Measurements from ENCODE around the gene CCND1.
A peak's percentile ranks its signal among the peaks of the same experiment; 100 is the strongest.

The CCND1 gene

GRCh38 chr11:69657911-69658625 lies 17.1 kb downstream of the CCND1 start:
- no peak overlapping the region for H3K4me3 ChIP-seq (ENCODE audit: low read depth, low read length)
- H3K27me3 ChIP-seq (ENCODE audit: control insufficient read depth, insufficient read depth, low read length), result no peaks in the 10 kb centered on the region
- peak overlapping the region; percentile 26 for H3K9ac ChIP-seq (ENCODE audit: low read depth, low read length)
- no peaks in the 10 kb centered on the region for H3K9me3 ChIP-seq (ENCODE audit: control insufficient read depth, insufficient read depth, low read length)
- peaks cover 5% of the 10 kb centered on the region for H3K4me1 ChIP-seq (ENCODE audit: control insufficient read depth, insufficient read depth, low read length)
- peaks cover 3% of the 10 kb centered on the region for H3K36me3 ChIP-seq (ENCODE audit: control insufficient read depth, insufficient read depth, low read length)

- H3K9ac ChIP-seq (ENCODE audit: low read depth, low read length), result no peak overlapping the region
These were observed 17.9 kb downstream of the CCND1 start for GRCh38 chr11:69658626-69659450.

GRCh38 chr11:69659591-69659990 lies 18.6 kb downstream of the CCND1 start:
- Histone ChIP-seq H3K9me3 (ENCODE audit: control insufficient read depth, insufficient read depth, low read length) (no peaks in the 10 kb centered on the region), H3K4me1 (ENCODE audit: control insufficient read depth, insufficient read depth, low read length) (peaks cover 5% of the 10 kb centered on the region), H3K9ac (ENCODE audit: low read depth, low read length) (no peak overlapping the region), H3K4me3 (ENCODE audit: low read depth, low read length) (no peak overlapping the region), H3K27me3 (ENCODE audit: control insufficient read depth, insufficient read depth, low read length) (no peaks in the 10 kb centered on the region), H3K36me3 (ENCODE audit: control insufficient read depth, insufficient read depth, low read length) (no peaks in the 10 kb centered on the region)

More at GRCh38 chr11:69658626-69659450, 17.9 kb downstream of the CCND1 start:
- no peak overlapping the region for H3K4me3 ChIP-seq (ENCODE audit: low read depth, low read length)
- no peaks in the 10 kb centered on the region for H3K27me3 ChIP-seq (ENCODE audit: control insufficient read depth, insufficient read depth, low read length)
- H3K36me3 ChIP-seq (ENCODE audit: control insufficient read depth, insufficient read depth, low read length), result peaks cover 1% of the 10 kb centered on the region
- peaks cover 5% of the 10 kb centered on the region for H3K4me1 ChIP-seq (ENCODE audit: control insufficient read depth, insufficient read depth, low read length)
- H3K9me3 ChIP-seq (ENCODE audit: control insufficient read depth, insufficient read depth, low read length), result no peaks in the 10 kb centered on the region

GRCh38 chr11:69660001-69660500 lies 19.1 kb downstream of the CCND1 start:
- Histone ChIP-seq H3K27me3 (ENCODE audit: control insufficient read depth, insufficient read depth, low read length) (no peaks in the 10 kb centered on the region), H3K4me3 (ENCODE audit: low read depth, low read length) (no peak overlapping the region), H3K9ac (ENCODE audit: low read depth, low read length) (no peak overlapping the region), H3K9me3 (ENCODE audit: control insufficient read depth, insufficient read depth, low read length) (no peaks in the 10 kb centered on the region), H3K36me3 (ENCODE audit: control insufficient read depth, insufficient read depth, low read length) (no peaks in the 10 kb centered on the region), H3K4me1 (ENCODE audit: control insufficient read depth, insufficient read depth, low read length) (peaks cover 5% of the 10 kb centered on the region)

- Histone ChIP-seq H3K9ac (ENCODE audit: low read depth, low read length) (no peak overlapping the region), H3K4me3 (ENCODE audit: low read depth, low read length) (no peak overlapping the region), H3K36me3 (ENCODE audit: control insufficient read depth, insufficient read depth, low read length) (peaks cover 2% of the 10 kb centered on the region), H3K27me3 (ENCODE audit: control insufficient read depth, insufficient read depth, low read length) (no peaks in the 10 kb centered on the region), H3K4me1 (ENCODE audit: control insufficient read depth, insufficient read depth, low read length) (peaks cover 5% of the 10 kb centered on the region), H3K9me3 (ENCODE audit: control insufficient read depth, insufficient read depth, low read length) (no peaks in the 10 kb centered on the region)
These were observed 20.4 kb downstream of the CCND1 start for GRCh38 chr11:69661413-69661715.

- H3K9ac ChIP-seq (ENCODE audit: low read depth, low read length), result no peak overlapping the region
- H3K4me1 ChIP-seq (ENCODE audit: control insufficient read depth, insufficient read depth, low read length), result peaks cover 5% of the 10 kb centered on the region
- H3K9me3 ChIP-seq (ENCODE audit: control insufficient read depth, insufficient read depth, low read length), result no peaks in the 10 kb centered on the region
- H3K4me3 ChIP-seq (ENCODE audit: low read depth, low read length), result no peak overlapping the region
- H3K27me3 ChIP-seq (ENCODE audit: control insufficient read depth, insufficient read depth, low read length), result no peaks in the 10 kb centered on the region
- H3K36me3 ChIP-seq (ENCODE audit: control insufficient read depth, insufficient read depth, low read length), result peaks cover 2% of the 10 kb centered on the region
These were observed 21.2 kb downstream of the CCND1 start for GRCh38 chr11:69662021-69662698.

- H3K27me3 ChIP-seq (ENCODE audit: control insufficient read depth, insufficient read depth, low read length), result no peaks in the 10 kb centered on the region
- H3K9ac ChIP-seq (ENCODE audit: low read depth, low read length), result no peak overlapping the region
- H3K4me1 ChIP-seq (ENCODE audit: control insufficient read depth, insufficient read depth, low read length), result peaks cover 5% of the 10 kb centered on the region
- H3K36me3 ChIP-seq (ENCODE audit: control insufficient read depth, insufficient read depth, low read length), result peaks cover 2% of the 10 kb centered on the region
- no peaks in the 10 kb centered on the region for H3K9me3 ChIP-seq (ENCODE audit: control insufficient read depth, insufficient read depth, low read length)
- H3K4me3 ChIP-seq (ENCODE audit: low read depth, low read length), result no peak overlapping the region
These were observed 21.9 kb downstream of the CCND1 start for GRCh38 chr11:69662806-69663205.

GRCh38 chr11:69663326-69663725 lies 22.4 kb downstream of the CCND1 start:
- no peaks in the 10 kb centered on the region for H3K27me3 ChIP-seq (ENCODE audit: control insufficient read depth, insufficient read depth, low read length)
- H3K4me1 ChIP-seq (ENCODE audit: control insufficient read depth, insufficient read depth, low read length), result peaks cover 3% of the 10 kb centered on the region
- H3K36me3 ChIP-seq (ENCODE audit: control insufficient read depth, insufficient read depth, low read length), result peaks cover 2% of the 10 kb centered on the region

GRCh38 chr11:69664103-69664775 lies 23.3 kb downstream of the CCND1 start:
- Histone ChIP-seq H3K9me3 (ENCODE audit: control insufficient read depth, insufficient read depth, low read length) (no peaks in the 10 kb centered on the region), H3K36me3 (ENCODE audit: control insufficient read depth, insufficient read depth, low read length) (peaks cover 2% of the 10 kb centered on the region), H3K4me3 (ENCODE audit: low read depth, low read length) (no peak overlapping the region), H3K27me3 (ENCODE audit: control insufficient read depth, insufficient read depth, low read length) (no peaks in the 10 kb centered on the region), H3K4me1 (ENCODE audit: control insufficient read depth, insufficient read depth, low read length) (no peaks in the 10 kb centered on the region), H3K9ac (ENCODE audit: low read depth, low read length) (no peak overlapping the region)

More at GRCh38 chr11:69663326-69663725, 22.4 kb downstream of the CCND1 start:
- no peak overlapping the region for H3K4me3 ChIP-seq (ENCODE audit: low read depth, low read length)
- H3K9ac ChIP-seq (ENCODE audit: low read depth, low read length), result no peak overlapping the region
- no peaks in the 10 kb centered on the region for H3K9me3 ChIP-seq (ENCODE audit: control insufficient read depth, insufficient read depth, low read length)

GRCh38 chr11:69664901-69665300 lies 23.9 kb downstream of the CCND1 start:
- H3K9ac ChIP-seq (ENCODE audit: low read depth, low read length), result no peak overlapping the region
- no peaks in the 10 kb centered on the region for H3K27me3 ChIP-seq (ENCODE audit: control insufficient read depth, insufficient read depth, low read length)
- H3K4me1 ChIP-seq (ENCODE audit: control insufficient read depth, insufficient read depth, low read length), result no peaks in the 10 kb centered on the region
- H3K36me3 ChIP-seq (ENCODE audit: control insufficient read depth, insufficient read depth, low read length), result peaks cover 5% of the 10 kb centered on the region
- H3K4me3 ChIP-seq (ENCODE audit: low read depth, low read length), result no peak overlapping the region
- H3K9me3 ChIP-seq (ENCODE audit: control insufficient read depth, insufficient read depth, low read length), result no peaks in the 10 kb centered on the region

GRCh38 chr11:69665669-69666068 lies 24.7 kb downstream of the CCND1 start:
- H3K27me3 ChIP-seq (ENCODE audit: control insufficient read depth, insufficient read depth, low read length), result no peaks in the 10 kb centered on the region
- no peak overlapping the region for H3K4me3 ChIP-seq (ENCODE audit: low read depth, low read length)
- H3K36me3 ChIP-seq (ENCODE audit: control insufficient read depth, insufficient read depth, low read length), result peaks cover 5% of the 10 kb centered on the region
- H3K4me1 ChIP-seq (ENCODE audit: control insufficient read depth, insufficient read depth, low read length), result no peaks in the 10 kb centered on the region
- no peaks in the 10 kb centered on the region for H3K9me3 ChIP-seq (ENCODE audit: control insufficient read depth, insufficient read depth, low read length)
- H3K9ac ChIP-seq (ENCODE audit: low read depth, low read length), result no peak overlapping the region

Data from iPS-15b (cell line).